ENCODE data around the gene PAAF1.

DNA sequence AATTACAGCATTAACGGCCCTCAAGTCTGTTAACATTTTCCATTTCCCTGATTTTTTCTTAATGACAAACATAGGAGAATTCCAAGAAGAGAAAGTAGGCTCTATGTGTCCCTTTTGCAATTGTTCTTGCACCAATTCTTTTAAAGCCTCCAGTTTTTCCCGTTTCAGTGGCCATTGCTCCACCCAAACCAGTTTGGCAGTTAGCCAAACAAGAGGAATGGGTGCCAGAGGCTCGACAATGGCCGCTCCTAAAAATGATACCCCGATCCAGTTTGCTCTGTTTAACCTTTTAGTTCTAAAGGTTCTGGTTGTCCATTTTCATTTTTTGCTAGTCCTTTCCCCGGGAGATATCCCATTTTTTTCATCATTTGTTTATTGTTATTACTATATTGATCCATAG, 67.3 kb downstream of the PAAF1 start:
- TF ChIP-seq CTCF (IDR thresholded peaks at IDR 0.05; ENCODE audit: low read length) (no peak), EZH2 (IDR thresholded peaks at IDR 0.05; ENCODE audit: borderline replicate concordance, low read length) (no peak)

Data from OCI-LY1 (cell line).